Bronchial epithelial cell (primary cell): ENCODE results near the gene RPL31. TPM values are rescaled to one million over a fixed set of nuclear protein-coding genes. Genes with fewer than 3 reads are reported as not detected.

Experiments used
- DNase-seq: peaks from one replicate; pipeline ENCODE4 v3.0.0-alpha.2; 2010; ENCODE audit warnings: low read depth
- FAIRE-seq: peaks from 2 replicates; lab custom pipeline; 2011; peaks lifted over from hg19 to GRCh38; lab: Jason Lieb, UNC
- H3K27me3 ChIP-seq: 2 replicates; pipeline ENCODE4 v1.5.1; 2011; ENCODE audit warnings: low read length; ENCODE audit not compliant: control insufficient read depth, insufficient read depth
- H3K36me3 ChIP-seq: 2 replicates; pipeline ENCODE4 v1.5.1; 2011; ENCODE audit warnings: low read length; ENCODE audit not compliant: control insufficient read depth, insufficient read depth
- H3K4me3 ChIP-seq: 2 replicates; pipeline ENCODE4 v1.5.1; 2011; ENCODE audit warnings: mild to moderate bottlenecking, low read depth, low read length, control low read depth
- total RNA-seq: library from RNA; depleted of rRNA; stranded (reverse); fragments of >200 nt; gene quantifications from 2 replicates; pipeline ENCODE4 v1.2.1, GENCODE V29; 2014
- TF ChIP-seq, protein P1 (sequence below): IDR thresholded peaks from 2 replicates; pipeline ENCODE4 v1.5.1; 2011; ENCODE audit warnings: mild to moderate bottlenecking, moderate library complexity, low read length, control low read depth, inconsistent platforms; ENCODE audit not compliant: insufficient read depth, severe bottlenecking

The RPL31 gene
- total RNA-seq, 1 donor from 2014 or later = 2,143 TPM

DNA sequence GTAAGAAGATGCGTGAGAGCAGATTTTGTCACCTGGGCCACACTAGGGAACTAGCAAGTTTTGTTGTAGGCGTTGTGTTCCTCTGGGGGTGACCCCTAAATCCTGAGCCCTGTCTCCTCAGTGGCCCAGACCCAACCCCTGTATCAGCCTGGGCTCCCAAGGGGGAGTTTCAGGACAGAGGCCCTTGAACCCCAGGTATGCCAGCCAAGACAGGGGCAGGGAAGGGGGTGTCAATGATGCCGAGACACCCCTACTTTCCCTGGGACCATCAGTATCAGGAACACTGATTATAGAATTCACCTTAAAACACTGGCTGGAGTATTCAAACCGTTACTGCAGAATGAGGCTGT, 39.1 kb upstream of the RPL31 start:
- Histone ChIP-seq H3K36me3 (peaks cover 3% of the 10 kb centered on the region), H3K4me3 (no peak overlapping the region), H3K27me3 (no peaks in the 10 kb centered on the region)
- TF ChIP-seq, protein P1, sequence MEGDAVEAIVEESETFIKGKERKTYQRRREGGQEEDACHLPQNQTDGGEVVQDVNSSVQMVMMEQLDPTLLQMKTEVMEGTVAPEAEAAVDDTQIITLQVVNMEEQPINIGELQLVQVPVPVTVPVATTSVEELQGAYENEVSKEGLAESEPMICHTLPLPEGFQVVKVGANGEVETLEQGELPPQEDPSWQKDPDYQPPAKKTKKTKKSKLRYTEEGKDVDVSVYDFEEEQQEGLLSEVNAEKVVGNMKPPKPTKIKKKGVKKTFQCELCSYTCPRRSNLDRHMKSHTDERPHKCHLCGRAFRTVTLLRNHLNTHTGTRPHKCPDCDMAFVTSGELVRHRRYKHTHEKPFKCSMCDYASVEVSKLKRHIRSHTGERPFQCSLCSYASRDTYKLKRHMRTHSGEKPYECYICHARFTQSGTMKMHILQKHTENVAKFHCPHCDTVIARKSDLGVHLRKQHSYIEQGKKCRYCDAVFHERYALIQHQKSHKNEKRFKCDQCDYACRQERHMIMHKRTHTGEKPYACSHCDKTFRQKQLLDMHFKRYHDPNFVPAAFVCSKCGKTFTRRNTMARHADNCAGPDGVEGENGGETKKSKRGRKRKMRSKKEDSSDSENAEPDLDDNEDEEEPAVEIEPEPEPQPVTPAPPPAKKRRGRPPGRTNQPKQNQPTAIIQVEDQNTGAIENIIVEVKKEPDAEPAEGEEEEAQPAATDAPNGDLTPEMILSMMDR = no peak
- FAIRE-seq (no peak), DNase-seq (no peak)

DNA sequence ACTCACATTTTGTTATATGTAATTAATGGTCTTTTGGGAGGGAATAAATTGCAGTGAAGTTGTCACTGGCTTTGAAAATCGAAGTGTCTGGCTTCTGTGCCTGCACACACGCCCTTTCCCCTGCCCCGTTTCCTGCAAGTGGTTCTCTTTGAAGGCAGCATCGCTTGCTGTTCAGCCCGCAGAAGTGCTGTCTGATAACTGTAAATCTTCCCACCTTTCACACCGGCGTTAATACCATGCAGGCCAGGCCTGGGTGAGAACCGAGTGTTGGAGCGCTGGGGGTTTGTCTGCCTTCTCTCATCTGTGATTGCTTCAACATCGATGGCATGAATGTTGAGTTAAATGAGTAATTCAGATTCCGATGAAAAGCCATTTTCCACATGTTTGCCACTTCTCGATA, 37.9 kb upstream of the RPL31 start:
- TF ChIP-seq, protein P1 = no peak
- FAIRE-seq (no peak), DNase-seq (no peak)
- Histone ChIP-seq H3K36me3 (peaks cover 7% of the 10 kb centered on the region), H3K4me3 (no peak overlapping the region), H3K27me3 (no peaks in the 10 kb centered on the region)

DNA sequence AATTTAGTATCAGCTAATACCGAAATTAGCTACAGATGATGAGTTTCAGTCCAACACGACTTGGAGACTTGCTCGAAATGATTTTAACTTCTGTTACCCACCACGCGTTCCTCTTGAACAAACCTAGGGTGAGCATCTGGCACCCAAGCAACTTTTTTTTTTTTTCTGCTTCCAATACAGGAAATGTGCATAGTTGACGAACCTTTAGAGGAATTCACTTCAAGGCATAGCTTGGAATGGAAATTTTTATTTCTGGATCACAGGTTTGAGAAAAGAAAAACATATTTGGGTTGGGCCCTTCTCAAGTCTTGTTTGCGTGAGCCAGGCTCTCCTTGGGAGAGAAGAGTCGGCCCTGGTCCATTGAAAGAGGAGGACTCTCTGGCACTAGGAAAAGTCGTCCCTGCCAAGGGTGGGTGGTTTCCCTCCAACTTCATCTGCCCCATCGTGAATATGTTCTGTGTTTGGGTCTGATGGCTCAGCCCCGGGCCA, 37.4 kb upstream of the RPL31 start:
- DNase-seq (no peak), FAIRE-seq (no peak)
- TF ChIP-seq, protein P1 = no peak
- Histone ChIP-seq H3K4me3 (no peak overlapping the region), H3K27me3 (no peaks in the 10 kb centered on the region), H3K36me3 (peaks cover 7% of the 10 kb centered on the region)

DNA sequence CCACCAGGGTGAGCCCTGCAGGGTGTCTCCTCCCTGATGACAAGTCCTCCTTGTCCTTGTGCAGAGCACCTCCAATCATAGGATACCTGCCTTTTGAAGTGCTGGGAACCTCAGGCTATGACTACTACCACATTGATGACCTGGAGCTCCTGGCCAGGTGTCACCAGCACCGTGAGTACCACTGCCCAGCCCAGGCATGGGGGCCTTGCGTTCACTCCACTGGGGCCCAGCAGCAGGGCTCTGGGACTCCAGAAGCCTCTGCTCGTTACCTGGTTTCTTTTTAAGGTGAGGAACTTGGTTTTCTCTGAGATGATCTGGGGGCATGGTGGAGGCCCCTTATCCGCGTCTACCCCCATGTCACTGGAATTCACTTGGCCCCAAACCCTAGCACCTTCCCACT, 36.5 kb upstream of the RPL31 start:
- TF ChIP-seq, protein P1 = no peak
- no peak overlapping the region for H3K4me3 ChIP-seq
- no peak for DNase-seq
- peaks cover 9% of the 10 kb centered on the region for H3K36me3 ChIP-seq
- no peak for FAIRE-seq
- H3K27me3 ChIP-seq = no peaks in the 10 kb centered on the region

DNA sequence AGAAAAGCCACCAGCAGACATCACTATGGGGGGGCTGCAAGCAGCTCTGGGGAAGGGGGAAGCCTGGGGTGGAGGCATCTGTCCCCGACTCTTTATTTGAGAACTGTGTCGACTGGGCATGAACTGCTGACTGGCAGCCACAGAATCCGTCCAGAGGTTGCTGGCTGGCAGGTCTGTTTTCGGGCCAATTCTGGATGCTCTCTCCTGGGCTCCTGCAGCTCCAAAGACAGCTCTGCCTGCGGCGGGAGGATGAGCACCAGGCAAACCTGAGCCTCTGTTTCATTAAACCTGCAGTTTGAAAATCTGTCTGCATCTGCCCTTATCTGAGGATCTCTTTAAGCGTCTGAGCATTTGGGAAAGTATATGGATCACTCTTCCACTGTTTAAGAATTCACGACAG, 34.4 kb upstream of the RPL31 start:
- FAIRE-seq (no peak), DNase-seq (no peak)
- peaks cover 17% of the 10 kb centered on the region for H3K36me3 ChIP-seq
- H3K4me3 ChIP-seq = no peak overlapping the region
- no peaks in the 10 kb centered on the region for H3K27me3 ChIP-seq
- TF ChIP-seq, protein P1 = no peak
